HepG2 (cell line): ENCODE results near the gene KRCC1. TPM values are rescaled to one million over a fixed set of nuclear protein-coding genes. Genes with fewer than 3 reads are reported as not detected.

ENCODE experiments used
- polyA plus RNA-seq, 8 experiments: library from polyadenylated mRNA; depleted of rRNA in 3 of 8; stranded (reverse) in 7 of 8; unstranded in 1 of 8; fragments of >200 nt; fragmentation: Illumina TruSeq in 4 of 8; extraction: Trizol in 4 of 8; gene quantifications; 2 replicates each; pipeline versions ENCODE4 v1.2.1 to v1.2.3, GENCODE V29; 2011 to 2016; ENCODE audit warnings: low read depth in 4 of 8, missing spikeins in 1 of 8, mixed read lengths in 1 of 8; ENCODE audit not compliant: insufficient read depth in 1 of 8
- total RNA-seq, 5 experiments: library from RNA; depleted of rRNA; stranded (reverse); fragments of >200 nt; fragmentation: Illumina TruSeq; extraction: Trizol; gene quantifications; 2 replicates each; pipeline ENCODE4 v1.2.3, GENCODE V29; 2016; ENCODE audit warnings: low read depth in 1 of 5
- TF ChIP-seq, protein P1 (sequence below): sonication (generic); formaldehyde crosslinking; IDR thresholded peaks from 2 replicates; pipeline ENCODE4 v1.4.0; 2020; ENCODE audit warnings: mild to moderate bottlenecking, missing genetic modification reagents
- TF ChIP-seq, protein P2 (sequence below): sonication (generic); formaldehyde crosslinking; IDR thresholded peaks from 2 replicates; pipeline ENCODE4 v1.8.0; 2022; ENCODE audit warnings: mild to moderate bottlenecking, missing genetic modification reagents

Gene KRCC1
- total and polyA plus RNA-seq, 2 of the 13 experiments (the other 11 are each of a cell fraction or from before 2014, with no cell fraction given): 6.5 to 7.7 TPM

DNA sequence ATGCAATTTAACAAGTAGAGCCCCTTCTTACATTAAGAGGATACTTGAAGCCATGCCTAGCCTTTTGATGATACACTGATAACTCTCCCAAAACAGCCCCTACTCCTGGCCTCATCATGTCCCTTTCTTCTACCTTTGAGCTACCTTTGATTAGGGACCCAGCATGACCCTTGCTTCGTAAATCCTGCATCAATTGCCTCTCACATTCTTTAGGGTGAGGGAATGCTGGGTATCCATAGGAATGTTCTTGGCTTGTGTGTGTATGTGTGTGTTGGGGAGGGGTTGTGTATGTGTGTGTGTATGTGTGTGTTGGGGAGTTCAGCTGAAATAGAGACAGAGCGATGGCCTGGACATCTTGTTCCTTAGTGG, 5.3 kb upstream of the KRCC1 start (continued):
- TF ChIP-seq, protein P1, sequence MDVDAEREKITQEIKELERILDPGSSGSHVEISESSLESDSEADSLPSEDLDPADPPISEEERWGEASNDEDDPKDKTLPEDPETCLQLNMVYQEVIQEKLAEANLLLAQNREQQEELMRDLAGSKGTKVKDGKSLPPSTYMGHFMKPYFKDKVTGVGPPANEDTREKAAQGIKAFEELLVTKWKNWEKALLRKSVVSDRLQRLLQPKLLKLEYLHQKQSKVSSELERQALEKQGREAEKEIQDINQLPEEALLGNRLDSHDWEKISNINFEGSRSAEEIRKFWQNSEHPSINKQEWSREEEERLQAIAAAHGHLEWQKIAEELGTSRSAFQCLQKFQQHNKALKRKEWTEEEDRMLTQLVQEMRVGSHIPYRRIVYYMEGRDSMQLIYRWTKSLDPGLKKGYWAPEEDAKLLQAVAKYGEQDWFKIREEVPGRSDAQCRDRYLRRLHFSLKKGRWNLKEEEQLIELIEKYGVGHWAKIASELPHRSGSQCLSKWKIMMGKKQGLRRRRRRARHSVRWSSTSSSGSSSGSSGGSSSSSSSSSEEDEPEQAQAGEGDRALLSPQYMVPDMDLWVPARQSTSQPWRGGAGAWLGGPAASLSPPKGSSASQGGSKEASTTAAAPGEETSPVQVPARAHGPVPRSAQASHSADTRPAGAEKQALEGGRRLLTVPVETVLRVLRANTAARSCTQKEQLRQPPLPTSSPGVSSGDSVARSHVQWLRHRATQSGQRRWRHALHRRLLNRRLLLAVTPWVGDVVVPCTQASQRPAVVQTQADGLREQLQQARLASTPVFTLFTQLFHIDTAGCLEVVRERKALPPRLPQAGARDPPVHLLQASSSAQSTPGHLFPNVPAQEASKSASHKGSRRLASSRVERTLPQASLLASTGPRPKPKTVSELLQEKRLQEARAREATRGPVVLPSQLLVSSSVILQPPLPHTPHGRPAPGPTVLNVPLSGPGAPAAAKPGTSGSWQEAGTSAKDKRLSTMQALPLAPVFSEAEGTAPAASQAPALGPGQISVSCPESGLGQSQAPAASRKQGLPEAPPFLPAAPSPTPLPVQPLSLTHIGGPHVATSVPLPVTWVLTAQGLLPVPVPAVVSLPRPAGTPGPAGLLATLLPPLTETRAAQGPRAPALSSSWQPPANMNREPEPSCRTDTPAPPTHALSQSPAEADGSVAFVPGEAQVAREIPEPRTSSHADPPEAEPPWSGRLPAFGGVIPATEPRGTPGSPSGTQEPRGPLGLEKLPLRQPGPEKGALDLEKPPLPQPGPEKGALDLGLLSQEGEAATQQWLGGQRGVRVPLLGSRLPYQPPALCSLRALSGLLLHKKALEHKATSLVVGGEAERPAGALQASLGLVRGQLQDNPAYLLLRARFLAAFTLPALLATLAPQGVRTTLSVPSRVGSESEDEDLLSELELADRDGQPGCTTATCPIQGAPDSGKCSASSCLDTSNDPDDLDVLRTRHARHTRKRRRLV (CRISPR knock-in tag): 0 out of 2 replicates have a peak, but pooled peaks have one; percentile 17
- TF ChIP-seq, protein P2, sequence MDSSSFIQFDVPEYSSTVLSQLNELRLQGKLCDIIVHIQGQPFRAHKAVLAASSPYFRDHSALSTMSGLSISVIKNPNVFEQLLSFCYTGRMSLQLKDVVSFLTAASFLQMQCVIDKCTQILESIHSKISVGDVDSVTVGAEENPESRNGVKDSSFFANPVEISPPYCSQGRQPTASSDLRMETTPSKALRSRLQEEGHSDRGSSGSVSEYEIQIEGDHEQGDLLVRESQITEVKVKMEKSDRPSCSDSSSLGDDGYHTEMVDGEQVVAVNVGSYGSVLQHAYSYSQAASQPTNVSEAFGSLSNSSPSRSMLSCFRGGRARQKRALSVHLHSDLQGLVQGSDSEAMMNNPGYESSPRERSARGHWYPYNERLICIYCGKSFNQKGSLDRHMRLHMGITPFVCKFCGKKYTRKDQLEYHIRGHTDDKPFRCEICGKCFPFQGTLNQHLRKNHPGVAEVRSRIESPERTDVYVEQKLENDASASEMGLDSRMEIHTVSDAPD (CRISPR knock-in tag): 0 out of 2 replicates have a peak, but pooled peaks have one; percentile 21
